Suprapubic skin (tissue), 4 donors: Measurements from ENCODE around the gene CAPZA3. TPM values are rescaled to one million over a fixed set of nuclear protein-coding genes. Genes with fewer than 3 reads are reported as not detected.

Experiments
- DNase-seq, 2 donors: peaks; one replicate each; pipeline ENCODE4 v3.0.0-alpha.2; 2019; ENCODE audit warnings: low spot score in 2 of 2
- H3K27ac ChIP-seq: fragments of 200-600 bp; sonication (generic); one replicate; pipeline ENCODE4 v1.5.1; 2019
- H3K27me3 ChIP-seq: fragments of 200-600 bp; sonication (generic); one replicate; pipeline ENCODE4 v1.5.1; 2019
- H3K36me3 ChIP-seq: fragments of 200-600 bp; sonication (generic); one replicate; pipeline ENCODE4 v1.5.1; 2019
- H3K4me1 ChIP-seq: fragments of 200-600 bp; sonication (generic); one replicate; pipeline ENCODE4 v1.5.1; 2019
- H3K4me3 ChIP-seq: fragments of 200-600 bp; sonication (generic); one replicate; pipeline ENCODE4 v1.5.1; 2019; ENCODE audit warnings: mild to moderate bottlenecking
- H3K9me3 ChIP-seq: fragments of 200-600 bp; sonication (generic); one replicate; pipeline ENCODE4 v1.5.1; 2019
- CTCF ChIP-seq, 2 donors: fragments of 200-600 bp in 1 of 2; fragments of 450-650 bp in 1 of 2; sonication (generic) in 1 of 2; IDR thresholded peaks; one replicate each; pipeline ENCODE4 v1.5.1; 2016 to 2019; ENCODE audit warnings: antibody characterized with exemption in 2 of 2, mild to moderate bottlenecking in 1 of 2, moderate library complexity in 1 of 2
- EP300 ChIP-seq: sonication (generic); formaldehyde crosslinking; IDR thresholded peaks from one replicate; pipeline ENCODE4 v1.6.1; 2017; ENCODE audit warnings: antibody characterized with exemption
- POLR2A ChIP-seq, 2 donors: fragments of 450-650 bp; IDR thresholded peaks; one replicate each; pipeline ENCODE4 v1.6.1; 2017; ENCODE audit warnings: antibody characterized with exemption in 2 of 2, mild to moderate bottlenecking in 2 of 2, moderate library complexity in 2 of 2
- POLR2AphosphoS5 ChIP-seq, 3 donors: sonication (generic); formaldehyde crosslinking; IDR thresholded peaks; one replicate each; pipeline ENCODE4 v1.6.1; 2017; ENCODE audit warnings: antibody characterized with exemption in 3 of 3
- WGBS: methylation state at CpG from one replicate; pipeline ENCODE4 v1.1.5; 2018; 5-methylcytosine and 5-hydroxymethylcytosine counted together
- total RNA-seq, 4 donors: library from RNA; depleted of rRNA; stranded (reverse); fragments of >200 nt; gene quantifications; one replicate each; pipeline ENCODE4 v1.1.0, GENCODE V29; 2016

CAPZA3 gene
- total RNA-seq, 4 donors from 2014 or later = 1.6 to 5.3 TPM; not detected in 2

GRCh38 chr12:18747895-18748294 lies 10.0 kb downstream of the CAPZA3 start:
- no peaks in the 10 kb centered on the region for H3K9me3 ChIP-seq
- H3K4me3 ChIP-seq = no peak overlapping the region
- no peaks in the 10 kb centered on the region for H3K36me3 ChIP-seq
- no peaks in the 10 kb centered on the region for H3K4me1 ChIP-seq
- TF ChIP-seq CTCF (IDR thresholded peaks at IDR 0.05) (no peak), EP300 (no peak), POLR2AphosphoS5 (IDR thresholded peaks at IDR 0.05) (no peak), POLR2A (IDR thresholded peaks at IDR 0.05) (no peak)
- 71% methylated on average over 1 of the region's 1 CpG for WGBS
- H3K27me3 ChIP-seq = no peaks in the 10 kb centered on the region
- DNase-seq = no peak
- H3K27ac ChIP-seq = no peak overlapping the region

GRCh38 chr12:18749386-18749957 lies 11.6 kb downstream of the CAPZA3 start:
- no peak for TF ChIP-seq CTCF (IDR thresholded peaks at IDR 0.05)
- no peak for TF ChIP-seq POLR2AphosphoS5 (IDR thresholded peaks at IDR 0.05)
- no peak for TF ChIP-seq POLR2A (IDR thresholded peaks at IDR 0.05)
- TF ChIP-seq EP300 = no peak
- WGBS = 59% methylated on average over 4 of the region's 4 CpGs
- Histone ChIP-seq H3K9me3 (no peaks in the 10 kb centered on the region), H3K27ac (no peak overlapping the region), H3K4me1 (no peaks in the 10 kb centered on the region), H3K27me3 (no peaks in the 10 kb centered on the region), H3K36me3 (no peaks in the 10 kb centered on the region), H3K4me3 (no peak overlapping the region)
- DNase-seq = no peak

GRCh38 chr12:18750085-18750484 lies 12.2 kb downstream of the CAPZA3 start:
- no peaks in the 10 kb centered on the region for H3K36me3 ChIP-seq
- no peaks in the 10 kb centered on the region for H3K27me3 ChIP-seq
- H3K27ac ChIP-seq = no peak overlapping the region
- TF ChIP-seq EP300 (no peak), CTCF (IDR thresholded peaks at IDR 0.05) (no peak), POLR2AphosphoS5 (IDR thresholded peaks at IDR 0.05) (no peak), POLR2A (IDR thresholded peaks at IDR 0.05) (no peak)
- 70% methylated on average over 1 of the region's 1 CpG for WGBS
- no peak for DNase-seq
- H3K4me1 ChIP-seq = no peaks in the 10 kb centered on the region
- no peak overlapping the region for H3K4me3 ChIP-seq
- no peaks in the 10 kb centered on the region for H3K9me3 ChIP-seq

- DNase-seq = no peak
- no peaks in the 10 kb centered on the region for H3K36me3 ChIP-seq
- no peak for TF ChIP-seq POLR2A (IDR thresholded peaks at IDR 0.05)
- TF ChIP-seq CTCF (IDR thresholded peaks at IDR 0.05) = no peak
- no peak for TF ChIP-seq POLR2AphosphoS5 (IDR thresholded peaks at IDR 0.05)
- no peak for TF ChIP-seq EP300
- H3K27me3 ChIP-seq = no peaks in the 10 kb centered on the region
- H3K9me3 ChIP-seq = no peaks in the 10 kb centered on the region
- no peak overlapping the region for H3K27ac ChIP-seq
- no peak overlapping the region for H3K4me3 ChIP-seq
- no peaks in the 10 kb centered on the region for H3K4me1 ChIP-seq
- 94% methylated on average over 2 of the region's 2 CpGs for WGBS
Measured at GRCh38 chr12:18751866-18752265, 13.9 kb downstream of the CAPZA3 start.

- 60% methylated on average over 6 of the region's 6 CpGs for WGBS
- Histone ChIP-seq H3K4me1 (no peaks in the 10 kb centered on the region), H3K9me3 (no peaks in the 10 kb centered on the region), H3K4me3 (no peak overlapping the region), H3K27me3 (no peaks in the 10 kb centered on the region), H3K36me3 (no peaks in the 10 kb centered on the region), H3K27ac (no peak overlapping the region)
- DNase-seq = no peak
- TF ChIP-seq EP300 (no peak), POLR2A (IDR thresholded peaks at IDR 0.05) (no peak), CTCF (IDR thresholded peaks at IDR 0.05) (no peak), POLR2AphosphoS5 (IDR thresholded peaks at IDR 0.05) (no peak)
Measured at GRCh38 chr12:18752280-18752920, 14.5 kb downstream of the CAPZA3 start.
